Stimulated activated CD4-positive, alpha-beta T cell treated with anti-CD3 and anti-CD28 coated beads, Interleukin-15, amount 100 ng/mL, for 48 hours (primary cell): Measurements from ENCODE around the gene ZNF555.
"Not testable (repeated sequence)": the region's sequence is repeated elsewhere in the genome, so short reads cannot be mapped to it uniquely, and the experiment has no call there.

Source experiments
- DNase-seq, 2 donors: peaks; one replicate each; pipeline ENCODE4 v3.0.0-alpha.2; 2020; ENCODE audit warnings: low read depth in 2 of 2

Gene ZNF555

GRCh38 chr19:2840794-2841791 is at the start of gene ZNF555:
ZNF555 (plus strand) TSS chr19:2841475; CDS start chr19:2841573, 98 bp downstream.
- DNase-seq = peak; percentile 97 to 98

- no peak for DNase-seq
Measured at GRCh38 chr19:2791876-2792275, 49.4 kb upstream of the ZNF555 start.

- not testable (repeated sequence) for DNase-seq
Measured at GRCh38 chr19:2792666-2793065, 48.6 kb upstream of the ZNF555 start.

DNA sequence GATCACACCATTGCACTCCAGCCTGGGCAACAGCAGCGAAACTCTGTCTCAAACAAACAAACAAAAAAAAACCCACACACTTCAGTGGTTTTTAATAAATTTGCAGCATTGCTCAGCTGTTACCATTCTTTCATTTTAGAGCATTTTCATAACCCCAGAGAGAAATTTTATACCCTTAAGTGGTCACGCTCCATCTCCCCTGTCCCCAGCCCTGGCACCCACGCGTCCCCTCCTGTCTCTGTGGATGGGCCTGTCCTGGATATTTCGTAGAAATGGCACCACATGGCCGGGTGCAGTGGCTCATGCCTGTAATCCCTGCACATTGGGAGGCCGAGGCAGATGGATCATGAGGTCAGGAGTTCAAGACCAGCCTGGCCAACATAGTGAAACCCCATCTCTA is 48.1 kb upstream of the ZNF555 start:
- DNase-seq = no peak

DNA sequence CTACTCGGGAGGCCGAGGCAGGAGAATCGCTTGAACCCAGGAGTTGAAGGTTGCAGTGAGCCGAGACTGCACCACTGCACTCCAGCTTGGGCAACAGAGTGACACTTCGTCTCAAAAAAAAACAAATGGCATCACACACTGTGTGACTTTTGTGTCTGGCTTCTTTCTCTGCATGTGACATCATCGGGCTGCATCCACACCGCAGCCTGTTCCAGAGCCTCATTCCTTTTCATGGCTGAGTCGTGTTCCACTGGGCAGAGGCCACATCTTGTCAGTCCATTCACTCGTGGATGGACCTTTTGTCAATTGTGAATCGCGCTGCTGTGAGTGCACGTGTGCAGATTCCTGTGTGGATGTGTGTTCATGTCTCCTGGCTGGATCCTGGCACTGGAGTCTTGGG is 47.7 kb upstream of the ZNF555 start:
- DNase-seq = no peak

GRCh38 chr19:2795827-2796658 is 45.2 kb upstream of the ZNF555 start:
- DNase-seq = no peak

GRCh38 chr19:2796659-2797266 is 44.5 kb upstream of the ZNF555 start:
- DNase-seq = no peak

- no peak for DNase-seq
Measured at GRCh38 chr19:2797280-2797679, 44.0 kb upstream of the ZNF555 start.

GRCh38 chr19:2798158-2798685 is 43.1 kb upstream of the ZNF555 start:
- no peak for DNase-seq

- no peak for DNase-seq
Measured at GRCh38 chr19:2798733-2799132, 42.5 kb upstream of the ZNF555 start.

- DNase-seq = no peak
Measured at GRCh38 chr19:2799273-2800020, 41.8 kb upstream of the ZNF555 start.

DNA sequence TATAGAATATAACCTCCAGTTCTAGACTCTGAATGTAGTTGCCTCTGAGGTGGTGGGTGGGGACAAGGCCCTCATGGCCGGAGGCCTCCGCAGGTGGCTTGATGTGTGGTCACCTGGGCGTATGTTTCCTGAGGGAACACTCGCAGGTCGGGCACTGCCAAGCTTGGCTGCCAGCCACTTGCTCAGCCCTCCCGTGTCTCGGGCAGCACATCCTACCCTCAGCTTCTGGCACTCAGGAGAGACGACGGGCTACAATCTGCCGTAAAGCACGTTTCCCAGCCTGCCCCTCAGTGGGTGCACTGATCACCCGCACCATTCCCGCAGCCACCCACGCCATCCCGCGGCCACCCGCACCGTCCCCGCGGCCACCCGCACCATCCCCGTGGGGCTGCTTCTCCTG is 40.8 kb upstream of the ZNF555 start:
- no peak for DNase-seq

GRCh38 chr19:2802826-2803225 is 38.4 kb upstream of the ZNF555 start:
- no peak for DNase-seq

GRCh38 chr19:2803486-2804155 is 37.7 kb upstream of the ZNF555 start:
- DNase-seq = no peak

- no peak for DNase-seq
Measured at GRCh38 chr19:2804156-2805004, 36.9 kb upstream of the ZNF555 start.

GRCh38 chr19:2805261-2805900 is 35.9 kb upstream of the ZNF555 start:
- no peak for DNase-seq

GRCh38 chr19:2805991-2806649 is 35.2 kb upstream of the ZNF555 start:
- DNase-seq = no peak

DNA sequence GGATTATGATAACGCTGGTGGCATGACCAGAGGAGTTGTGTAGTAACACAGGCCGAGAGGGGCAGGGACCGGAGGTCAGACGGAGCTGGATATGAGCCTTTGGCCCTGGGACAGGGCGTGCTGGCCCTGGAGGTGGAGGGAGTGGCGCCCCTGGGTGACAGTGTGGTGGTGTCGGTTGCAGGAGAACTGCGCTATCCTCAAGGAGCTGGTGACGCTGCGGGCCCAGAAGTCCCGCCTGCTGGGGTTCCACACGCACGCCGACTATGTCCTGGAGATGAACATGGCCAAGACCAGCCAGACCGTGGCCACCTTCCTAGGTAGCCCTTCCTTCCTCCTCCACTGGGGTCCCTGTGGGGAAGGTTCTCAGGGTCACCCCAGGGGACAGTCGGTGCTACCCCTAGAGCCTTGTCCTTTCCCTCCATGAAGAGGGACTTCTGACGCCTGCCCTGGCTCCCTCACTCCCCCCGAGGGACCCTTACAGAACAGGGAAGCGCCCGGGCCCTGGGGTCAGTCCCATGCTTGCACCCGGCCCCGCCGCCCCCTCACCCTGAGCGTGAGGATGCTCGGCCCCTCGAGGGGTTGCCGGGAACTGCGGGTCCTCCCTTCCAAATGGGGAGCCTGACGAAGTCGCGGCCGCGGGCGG is 34.4 kb upstream of the ZNF555 start:
- DNase-seq = no peak
